CD4-positive, alpha-beta T cell treated with Interleukin-4 for 4 hours (primary cell): Measurements from ENCODE around the gene GHITM.
A peak's percentile ranks its signal among the peaks of the same experiment; 100 is the strongest.
"Not testable (repeated sequence)": the region's sequence is repeated elsewhere in the genome, so short reads cannot be mapped to it uniquely, and the experiment has no call there.

Source experiments
- DNase-seq: peaks from one replicate; pipeline ENCODE4 v3.0.0-alpha.2; 2020

GHITM gene

GRCh38 chr10:84139126-84140035 lies at the start of gene GHITM:
GHITM (plus strand) TSS chr10:84139509; CDS start chr10:84141501, 1,992 bp downstream.
- DNase-seq = peak; percentile 99

GRCh38 chr10:84095811-84096497 lies 43.4 kb upstream of the GHITM start:
- no peak for DNase-seq

GRCh38 chr10:84097787-84098353 lies 41.4 kb upstream of the GHITM start:
- DNase-seq = no peak

- no peak for DNase-seq
Measured at GRCh38 chr10:84098667-84099066, 40.6 kb upstream of the GHITM start.

GRCh38 chr10:84101042-84101441 lies 38.3 kb upstream of the GHITM start:
- DNase-seq = no peak

- DNase-seq = no peak
Measured at GRCh38 chr10:84108797-84109196, 30.5 kb upstream of the GHITM start.

GRCh38 chr10:84109772-84110171 lies 29.5 kb upstream of the GHITM start:
- DNase-seq = not testable (repeated sequence)

- DNase-seq = not testable (repeated sequence)
Measured at GRCh38 chr10:84113468-84113867, 25.8 kb upstream of the GHITM start.

- no peak for DNase-seq
Measured at GRCh38 chr10:84114088-84114667, 25.1 kb upstream of the GHITM start.

- DNase-seq = not testable (repeated sequence)
Measured at GRCh38 chr10:84117204-84117603, 22.1 kb upstream of the GHITM start.

GRCh38 chr10:84117686-84118394 lies 21.5 kb upstream of the GHITM start:
- DNase-seq = no peak

GRCh38 chr10:84118395-84119006 lies 20.8 kb upstream of the GHITM start:
- DNase-seq = no peak

GRCh38 chr10:84123362-84123761 lies 15.9 kb upstream of the GHITM start:
- no peak for DNase-seq

GRCh38 chr10:84125910-84126784 lies 13.2 kb upstream of the GHITM start:
- not testable (repeated sequence) for DNase-seq

GRCh38 chr10:84126785-84127167 lies 12.5 kb upstream of the GHITM start:
- DNase-seq = no peak

- DNase-seq = no peak
Measured at GRCh38 chr10:84135836-84136235, 3.5 kb upstream of the GHITM start.

GRCh38 chr10:84137811-84138210 lies 1.5 kb upstream of the GHITM start:
- DNase-seq = no peak

- peak; percentile 69 for DNase-seq
Measured at GRCh38 chr10:84138478-84139125, 707 bp upstream of the GHITM start.

GRCh38 chr10:84140036-84140379 lies 699 bp downstream of the GHITM start:
- no peak for DNase-seq

- DNase-seq = no peak
Measured at GRCh38 chr10:84147347-84147746, 8.0 kb downstream of the GHITM start.
